Activated CD8-positive, alpha-beta memory T cell treated with anti-CD3 and anti-CD28 coated beads for 36 hours (primary cell): Measurements from ENCODE around the gene COL23A1. TPM values are rescaled to one million over a fixed set of nuclear protein-coding genes. Genes with fewer than 3 reads are reported as not detected.

Experiments used
- CTCF ChIA-PET: fragments of 350-600 bp; sonication (Branson Sonifier 250); formaldehyde crosslinking; loops from one replicate; lab custom pipeline; 2021; ENCODE audit warnings: antibody characterized with exemption; lab: Charles Lee
- POLR2A ChIA-PET: fragments of 350-600 bp; sonication (Branson Sonifier 250); formaldehyde crosslinking; loops from one replicate; lab custom pipeline; 2021; ENCODE audit warnings: antibody characterized with exemption; lab: Charles Lee
- total RNA-seq, 2 experiments: library from RNA; stranded (reverse); gene quantifications; one replicate each; pipeline ENCODE4 v1.2.3, GENCODE V29; 2021

The COL23A1 gene
- total RNA-seq, 2 experiments from 2014 or later, result 0.11 to 0.13 TPM

GRCh38 chr5:178422400-178422775 is 167.8 kb downstream of the COL23A1 start:
- CTCF ChIA-PET, result interaction anchor here (0.9 to 1.2 kb wide), 2 partner anchors 39 to 142 kb away, joined by 3 read pairs; no protein-coding TSS in a partner anchor
- POLR2A ChIA-PET, result no interaction called here

DNA sequence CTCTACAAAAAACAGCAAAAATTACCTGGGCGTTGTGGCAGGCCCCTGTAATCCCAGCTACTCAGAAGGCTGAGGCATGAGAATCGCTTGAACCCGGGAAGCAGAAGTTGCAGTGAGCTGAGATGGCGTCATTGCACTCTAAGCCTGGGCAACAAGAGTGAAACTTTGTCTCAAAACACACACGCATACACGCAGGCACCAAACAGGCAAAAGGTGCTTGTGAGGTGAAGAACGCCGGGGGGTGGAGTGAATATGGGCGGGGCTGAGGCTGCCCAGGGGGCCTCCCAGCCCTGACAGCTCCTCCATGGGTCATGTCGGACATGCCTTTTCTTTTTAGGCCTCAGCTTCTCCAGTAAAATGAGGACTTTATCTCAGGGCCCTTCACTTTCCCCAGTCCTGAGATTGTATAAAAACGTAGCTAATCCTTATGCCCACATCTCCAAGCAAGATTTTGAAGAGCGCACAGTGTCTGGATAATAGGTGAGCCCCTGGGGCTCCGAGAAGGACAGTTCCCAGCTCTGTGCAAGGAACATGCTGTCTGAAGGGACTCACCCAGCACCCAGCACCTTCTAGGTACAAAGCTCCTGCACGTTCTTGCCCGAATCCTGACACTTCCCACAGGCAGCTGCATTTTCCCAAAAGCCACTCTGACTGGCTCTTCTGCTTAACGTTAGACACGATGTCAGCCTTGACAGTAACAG is 168.3 kb downstream of the COL23A1 start:
- POLR2A ChIA-PET, result no interaction called here
- CTCF ChIA-PET, result interaction anchor here (0.9 to 1.2 kb wide), 2 partner anchors 40 to 142 kb away, joined by 3 read pairs; no protein-coding TSS in a partner anchor

- ChIA-PET CTCF (interaction anchor here (1.2 kb wide), 1 partner anchor 40 kb away, joined by 3 read pairs; no protein-coding TSS in a partner anchor), POLR2A (no interaction called here)
Observed at GRCh38 chr5:178421128-178421527, 169.1 kb downstream of the COL23A1 start.

- ChIA-PET POLR2A (no interaction called here), CTCF (no interaction called here)
Observed at GRCh38 chr5:178420354-178420781, 169.8 kb downstream of the COL23A1 start.

GRCh38 chr5:178419651-178420050 is 170.5 kb downstream of the COL23A1 start:
- ChIA-PET POLR2A (no interaction called here), CTCF (no interaction called here)

- POLR2A ChIA-PET, result no interaction called here
Observed at GRCh38 chr5:178419196-178419595, 171.0 kb downstream of the COL23A1 start.

DNA sequence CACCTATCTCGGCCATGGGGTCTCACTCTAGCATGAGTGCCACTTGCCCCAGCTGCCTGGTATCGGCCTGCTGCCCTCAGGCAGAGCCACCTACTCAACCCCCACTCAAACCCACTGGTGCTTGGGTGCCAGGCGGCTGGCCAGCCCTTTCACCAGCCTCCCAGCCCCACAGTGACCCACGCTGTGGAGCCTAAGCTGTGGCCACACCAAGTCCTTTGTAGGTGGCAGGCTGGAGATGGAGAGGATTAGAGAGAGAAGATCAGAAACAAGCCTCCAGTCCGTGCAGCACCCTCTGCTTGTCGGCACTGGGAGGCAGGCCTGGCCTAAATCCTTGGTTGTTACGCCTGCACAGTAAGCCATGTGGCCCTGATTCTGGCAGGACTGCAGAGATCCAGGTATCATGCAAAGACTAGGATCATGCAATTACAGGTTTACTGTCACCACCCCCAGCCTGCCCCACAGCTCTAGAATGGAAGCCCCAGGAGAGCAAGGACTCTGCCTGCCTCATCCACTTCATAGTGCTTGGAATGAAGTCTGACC is 171.7 kb downstream of the COL23A1 start:
- ChIA-PET CTCF (no interaction called here), POLR2A (no interaction called here)

More at GRCh38 chr5:178419196-178419595, 171.0 kb downstream of the COL23A1 start:
- CTCF ChIA-PET, result no interaction called here

GRCh38 chr5:178418031-178418430 is 172.2 kb downstream of the COL23A1 start:
- ChIA-PET CTCF (no interaction called here), POLR2A (no interaction called here)

- CTCF ChIA-PET, result no interaction called here
Observed at GRCh38 chr5:178417391-178417811, 172.8 kb downstream of the COL23A1 start.

GRCh38 chr5:178416919-178417318 is 173.3 kb downstream of the COL23A1 start:
- CTCF ChIA-PET, result no interaction called here

More at GRCh38 chr5:178417391-178417811, 172.8 kb downstream of the COL23A1 start:
- POLR2A ChIA-PET, result no interaction called here

DNA sequence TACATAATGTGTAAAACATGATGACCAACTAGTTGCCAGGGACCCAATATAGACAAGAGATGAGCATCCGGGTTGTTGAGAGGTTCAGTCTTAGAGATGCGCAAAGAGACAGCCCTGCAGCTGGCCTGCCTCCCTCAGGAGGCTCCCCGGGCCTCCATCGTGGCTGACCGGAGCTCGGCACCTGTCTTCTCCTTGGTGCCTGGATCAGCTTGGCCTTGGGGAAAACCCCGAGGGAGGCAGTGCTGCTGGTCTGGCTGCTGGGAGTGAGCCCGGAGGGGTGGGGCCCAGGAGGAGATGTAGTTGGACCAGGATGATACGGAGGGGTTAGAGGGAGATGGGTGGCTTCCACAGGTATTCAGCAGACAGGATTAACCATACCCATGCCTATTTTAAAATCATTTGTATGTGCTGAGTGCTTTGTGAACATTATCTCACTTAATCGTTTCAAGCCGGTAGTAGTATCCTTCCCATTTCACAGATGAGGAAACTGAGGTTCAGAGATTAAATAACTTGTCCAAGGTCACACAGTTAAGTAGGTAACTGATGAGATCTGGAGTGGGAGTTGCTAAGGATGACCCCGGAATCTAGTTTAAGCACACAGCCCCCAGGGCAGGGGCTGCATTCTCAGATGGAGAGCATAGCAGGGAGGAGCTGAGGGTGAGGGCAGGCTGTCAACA is 173.8 kb downstream of the COL23A1 start:
- ChIA-PET CTCF (no interaction called here), POLR2A (no interaction called here)

More at GRCh38 chr5:178416919-178417318, 173.3 kb downstream of the COL23A1 start:
- POLR2A ChIA-PET, result no interaction called here

DNA sequence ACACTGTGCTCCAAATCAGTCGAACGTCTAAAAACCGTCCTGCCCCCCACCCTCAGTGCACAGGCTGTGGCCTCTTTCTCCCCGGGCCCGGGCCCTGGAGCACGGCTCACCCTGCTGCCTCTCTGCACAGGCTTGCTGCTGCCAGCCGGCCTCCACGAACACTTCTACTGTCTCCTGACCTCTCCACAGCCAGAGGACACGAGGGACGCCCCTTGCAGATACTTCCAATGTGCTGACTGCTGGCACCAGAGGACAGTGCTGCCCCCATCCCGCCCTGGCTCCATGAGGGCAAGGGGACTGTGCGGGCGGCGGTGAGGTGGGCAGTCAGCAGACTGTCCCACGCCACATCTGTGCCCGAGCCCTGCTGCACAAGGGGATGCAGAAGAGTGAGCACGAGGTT is 174.8 kb downstream of the COL23A1 start:
- CTCF ChIA-PET, result no interaction called here
- POLR2A ChIA-PET, result no interaction called here

DNA sequence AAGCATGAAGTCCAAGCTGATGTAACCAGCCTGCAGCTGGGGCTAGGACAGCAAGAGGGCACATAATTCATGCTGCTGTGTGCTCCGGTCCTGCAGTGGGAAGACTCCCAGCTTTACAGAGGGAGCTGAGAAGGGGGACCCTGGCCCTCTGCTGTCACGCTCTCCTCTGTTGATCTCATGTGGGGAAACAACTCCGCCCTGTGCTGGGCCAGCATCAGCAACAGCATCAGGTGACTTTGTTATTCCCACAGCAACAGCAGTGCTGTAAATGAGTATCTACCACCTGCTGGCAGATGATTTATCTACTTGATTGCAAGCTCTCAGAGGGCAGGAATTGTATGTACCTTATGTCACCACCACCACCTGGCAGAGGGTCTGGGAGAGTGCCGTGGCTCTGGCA is 176.2 kb downstream of the COL23A1 start:
- CTCF ChIA-PET, result no interaction called here

GRCh38 chr5:178411083-178411482 is 179.1 kb downstream of the COL23A1 start:
- ChIA-PET CTCF (no interaction called here), POLR2A (no interaction called here)

More for the DNA sequence above, 176.2 kb downstream of the COL23A1 start:
- POLR2A ChIA-PET, result no interaction called here

- ChIA-PET CTCF (no interaction called here), POLR2A (no interaction called here)
Observed at GRCh38 chr5:178407646-178408045, 182.5 kb downstream of the COL23A1 start.

GRCh38 chr5:178404987-178405386 is 185.2 kb downstream of the COL23A1 start:
- ChIA-PET POLR2A (no interaction called here), CTCF (no interaction called here)

GRCh38 chr5:178403956-178404600 is 186.1 kb downstream of the COL23A1 start:
- CTCF ChIA-PET, result no interaction called here

DNA sequence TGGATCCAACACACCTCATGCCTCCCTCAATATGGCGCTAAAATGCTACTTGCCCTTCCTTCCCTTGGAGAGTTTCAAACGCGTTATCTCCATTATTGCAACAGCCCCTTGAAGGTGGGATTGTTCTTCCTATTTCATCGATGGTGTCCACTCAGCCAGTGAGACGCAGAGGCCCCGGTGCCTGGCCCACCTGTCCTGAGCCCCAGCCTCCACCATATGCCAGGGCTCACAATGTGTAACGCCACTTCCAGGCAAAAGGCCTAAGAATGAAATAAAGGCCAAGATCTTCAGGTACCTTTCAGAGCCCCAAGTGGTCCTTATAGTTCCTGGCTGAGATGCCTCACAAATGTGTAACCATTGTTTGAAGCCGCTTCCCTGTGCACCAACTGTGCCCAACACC is 186.8 kb downstream of the COL23A1 start:
- ChIA-PET CTCF (no interaction called here), POLR2A (no interaction called here)

More at GRCh38 chr5:178403956-178404600, 186.1 kb downstream of the COL23A1 start:
- POLR2A ChIA-PET, result no interaction called here

DNA sequence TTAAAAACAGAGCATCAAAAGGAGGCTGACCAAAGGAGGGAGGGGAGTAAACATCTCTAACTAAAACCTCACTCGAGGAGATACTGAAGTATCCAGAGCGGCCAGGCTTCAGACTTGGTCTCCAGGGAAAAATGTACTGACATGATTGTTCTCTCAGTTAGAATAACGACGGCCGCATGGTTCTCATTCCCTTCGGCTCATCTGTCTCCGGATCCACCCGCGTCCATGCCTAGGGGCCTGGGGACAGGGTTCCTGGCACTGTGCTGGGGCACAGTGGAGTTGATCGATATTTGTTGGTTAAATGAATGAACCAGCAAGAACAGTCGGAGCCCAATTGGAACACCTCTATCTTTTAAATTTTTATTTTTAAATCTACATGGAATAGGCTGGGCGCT is 190.5 kb downstream of the COL23A1 start:
- ChIA-PET POLR2A (no interaction called here), CTCF (no interaction called here)
